GM19043 (cell line): ENCODE data around the gene FAHD2B.
A peak's percentile ranks its signal among the peaks of the same experiment; 100 is the strongest.
"Not testable (repeated sequence)": the region's sequence is repeated elsewhere in the genome, so short reads cannot be mapped to it uniquely, and the experiment has no call there.

Experiments used
- ATAC-seq: cut with Tn5 transposase; IDR thresholded peaks from one replicate; pipeline ENCODE4 v1.9.1; 2021; ENCODE audit warnings: low read depth; ENCODE audit not compliant: unreplicated experiment

The FAHD2B gene

GRCh38 chr2:97094772-97095611, at the start of gene FAHD2B:
FAHD2B (minus strand) TSS chr2:97094882; CDS start chr2:97091706, 3,176 bp downstream.
- peak; percentile 78 for ATAC-seq

GRCh38 chr2:97144016-97144415, 49.3 kb upstream of the FAHD2B start:
- not testable (repeated sequence) for ATAC-seq

- not testable (repeated sequence) for ATAC-seq
These were observed 34.4 kb upstream of the FAHD2B start for GRCh38 chr2:97129090-97129489.

- ATAC-seq = not testable (repeated sequence)
These were observed 19.2 kb upstream of the FAHD2B start for GRCh38 chr2:97113882-97114255.

GRCh38 chr2:97113050-97113881, 18.6 kb upstream of the FAHD2B start, which contains the start of gene ANKRD36:
ANKRD36 (plus strand) TSS chr2:97113153; CDS start chr2:97113740, 587 bp downstream.
- peak; percentile 95 for ATAC-seq

GRCh38 chr2:97112320-97113049, 17.8 kb upstream of the FAHD2B start:
- not testable (repeated sequence) for ATAC-seq

GRCh38 chr2:97111246-97111645, 16.6 kb upstream of the FAHD2B start:
- ATAC-seq = not testable (repeated sequence)

- ATAC-seq = not testable (repeated sequence)
These were observed 12.2 kb upstream of the FAHD2B start for GRCh38 chr2:97106878-97107277.

GRCh38 chr2:97098786-97099372, 4.2 kb upstream of the FAHD2B start:
- not testable (repeated sequence) for ATAC-seq

- no peak for ATAC-seq
These were observed 979 bp upstream of the FAHD2B start for GRCh38 chr2:97095661-97096060.

- ATAC-seq = peak; percentile 24
These were observed 505 bp downstream of the FAHD2B start for GRCh38 chr2:97093983-97094771.

GRCh38 chr2:97092946-97093345, 1.7 kb downstream of the FAHD2B start:
- ATAC-seq = not testable (repeated sequence)

- ATAC-seq = not testable (repeated sequence)
These were observed 6.0 kb downstream of the FAHD2B start for GRCh38 chr2:97088706-97089105.

GRCh38 chr2:97085093-97085492, 9.6 kb downstream of the FAHD2B start:
- ATAC-seq = not testable (repeated sequence)

GRCh38 chr2:97083516-97083915, 11.2 kb downstream of the FAHD2B start:
- not testable (repeated sequence) for ATAC-seq

GRCh38 chr2:97082206-97082605, 12.5 kb downstream of the FAHD2B start:
- not testable (repeated sequence) for ATAC-seq

- not testable (repeated sequence) for ATAC-seq
These were observed 13.8 kb downstream of the FAHD2B start for GRCh38 chr2:97080855-97081254.

- not testable (repeated sequence) for ATAC-seq
These were observed 17.5 kb downstream of the FAHD2B start for GRCh38 chr2:97077213-97077612.

GRCh38 chr2:97070915-97071314, 23.8 kb downstream of the FAHD2B start:
- not testable (repeated sequence) for ATAC-seq
